CD4-positive, alpha-beta T cell treated with Interleukin-21 for 1 hour (primary cell): Measurements from ENCODE around the gene STAC2.

Source experiments
- DNase-seq: peaks from one replicate; pipeline ENCODE4 v3.0.0-alpha.2; 2020

The STAC2 gene

GRCh38 chr17:39209317-39210092 is 16.2 kb downstream of the STAC2 start:
- DNase-seq, result peak; percentile 76

DNA sequence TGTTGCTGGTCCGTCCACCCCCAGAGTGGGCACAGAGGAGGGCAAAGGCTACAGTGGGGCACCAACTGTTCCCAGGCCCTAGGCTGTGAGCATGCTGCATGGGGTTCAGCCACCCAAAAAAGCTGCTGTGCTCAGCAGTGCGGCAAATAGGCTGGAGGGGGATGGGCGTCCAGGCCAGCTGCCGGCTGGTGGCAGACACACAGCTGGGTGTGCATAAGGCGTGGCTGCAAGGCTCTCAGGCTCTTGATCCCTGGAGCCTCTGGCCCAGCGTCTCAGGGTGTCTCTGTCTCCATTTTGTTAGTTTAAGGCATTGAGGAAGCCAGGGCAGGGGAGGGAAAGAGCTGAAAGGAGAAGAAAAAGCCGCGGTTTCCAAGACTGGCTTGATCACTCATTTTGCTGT is 16.9 kb downstream of the STAC2 start:
- no peak for DNase-seq

- no peak for DNase-seq
These were observed 17.6 kb downstream of the STAC2 start for GRCh38 chr17:39208136-39208535.

DNA sequence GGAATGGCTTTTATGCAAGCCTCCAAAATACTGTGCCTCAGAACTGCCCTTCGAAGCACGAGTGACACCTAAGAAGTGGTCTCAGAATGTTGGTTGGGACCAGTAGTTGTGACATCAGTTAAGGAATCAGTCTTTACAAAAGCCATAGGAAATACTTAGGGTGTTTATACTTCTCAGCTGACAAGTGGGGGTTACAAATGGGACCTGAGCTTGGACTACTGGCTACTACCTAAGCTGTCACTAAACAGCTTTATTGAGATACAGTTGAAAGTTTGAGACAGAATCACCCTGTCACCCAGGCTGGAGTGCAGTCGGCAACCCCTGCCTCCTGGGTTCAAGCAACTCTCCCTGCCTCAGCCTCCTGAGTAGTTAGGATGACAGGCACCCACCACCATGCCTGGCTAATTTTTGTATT is 20.6 kb downstream of the STAC2 start:
- no peak for DNase-seq

GRCh38 chr17:39204245-39204644 is 21.5 kb downstream of the STAC2 start:
- no peak for DNase-seq

DNA sequence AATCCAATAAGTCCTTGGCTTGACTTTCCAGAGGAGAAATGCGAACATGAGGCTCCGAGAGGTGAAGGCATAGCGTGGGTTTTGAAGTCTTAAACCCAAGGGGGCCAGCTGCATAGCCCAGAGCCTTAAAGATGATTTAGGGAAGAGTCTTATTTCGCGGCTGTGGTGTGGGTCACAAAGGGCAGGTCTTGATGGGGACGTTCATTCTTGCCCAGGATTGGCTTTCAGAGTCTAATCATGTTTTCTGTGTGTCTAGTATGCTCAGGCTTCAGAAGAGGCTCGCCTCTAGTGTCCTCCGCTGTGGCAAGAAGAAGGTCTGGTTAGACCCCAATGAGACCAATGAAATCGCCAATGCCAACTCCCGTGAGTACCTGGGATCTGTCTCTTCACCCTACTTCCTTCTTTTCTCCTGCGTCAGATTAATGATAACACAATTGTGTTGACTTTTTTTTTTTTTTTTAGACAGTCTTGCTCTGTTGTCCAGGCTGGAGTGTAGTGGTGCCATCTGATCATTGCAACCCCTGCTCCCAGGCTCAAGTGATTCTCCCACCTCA is 24.7 kb downstream of the STAC2 start:
- no peak for DNase-seq

DNA sequence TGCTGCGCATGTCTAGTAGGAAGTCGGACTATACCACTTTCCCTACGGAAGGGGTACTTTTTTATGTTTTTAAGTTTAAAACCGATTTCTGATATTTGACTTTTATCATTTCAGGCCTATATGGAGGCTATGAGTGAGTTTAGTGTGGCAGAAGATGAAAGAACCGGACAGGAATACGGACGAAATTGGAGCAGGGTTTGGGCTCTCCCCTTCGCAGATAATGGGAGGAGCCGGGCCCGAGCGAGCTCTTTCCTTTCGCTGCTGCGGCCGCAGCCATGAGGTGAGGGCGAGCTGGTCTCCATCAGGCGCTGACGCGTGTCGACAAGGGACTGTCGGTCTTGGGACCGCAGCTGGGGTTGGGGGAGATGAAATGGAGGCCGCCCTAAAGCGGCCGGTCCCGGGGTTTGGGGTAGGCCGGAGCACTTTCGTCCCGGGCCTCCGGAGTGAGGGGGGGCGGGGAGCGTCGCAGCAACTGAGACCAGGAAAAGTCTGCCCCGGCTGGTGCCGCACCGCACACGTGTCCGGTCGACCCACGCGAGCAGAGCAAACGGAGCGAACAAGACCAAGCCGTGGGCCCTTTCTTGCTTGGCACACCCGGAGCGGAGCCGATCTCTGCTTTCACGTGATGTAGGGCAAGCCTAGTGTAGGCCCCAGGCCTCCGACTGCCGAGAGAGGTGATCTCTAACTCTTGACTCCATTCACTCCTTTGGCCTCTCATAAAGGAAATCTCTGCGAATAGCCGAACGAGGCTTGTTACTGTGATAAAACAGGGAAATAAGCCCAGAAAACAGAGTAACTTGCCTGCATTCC is 25.5 kb downstream of the STAC2 start, which contains the start of gene RPL19:
RPL19 (plus strand) TSS at position 214 of the 810 bp plus-strand sequence; CDS start at position 276, 62 bp downstream.
- DNase-seq, result no peak

GRCh38 chr17:39199820-39200069 is 26.0 kb downstream of the STAC2 start:
- peak; percentile 93 for DNase-seq

DNA sequence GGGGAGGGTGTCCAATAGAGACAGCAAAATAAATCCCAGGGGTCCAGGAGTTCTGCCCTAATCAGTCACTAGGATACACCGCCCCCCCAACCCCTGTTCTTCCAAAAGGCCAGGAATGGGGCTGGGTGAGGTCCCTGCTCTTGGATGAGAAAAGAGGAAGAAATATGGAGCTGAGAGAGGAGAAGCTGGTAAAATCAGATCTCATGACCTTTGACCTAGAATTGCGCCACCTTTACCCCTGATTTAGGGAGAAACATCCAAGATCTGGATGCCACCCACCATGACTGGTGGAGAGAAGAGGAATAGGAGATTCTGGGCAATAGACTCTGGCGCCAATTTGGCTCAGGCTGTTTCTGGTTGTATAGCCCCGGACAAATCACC is 27.6 kb downstream of the STAC2 start:
- no peak for DNase-seq

DNA sequence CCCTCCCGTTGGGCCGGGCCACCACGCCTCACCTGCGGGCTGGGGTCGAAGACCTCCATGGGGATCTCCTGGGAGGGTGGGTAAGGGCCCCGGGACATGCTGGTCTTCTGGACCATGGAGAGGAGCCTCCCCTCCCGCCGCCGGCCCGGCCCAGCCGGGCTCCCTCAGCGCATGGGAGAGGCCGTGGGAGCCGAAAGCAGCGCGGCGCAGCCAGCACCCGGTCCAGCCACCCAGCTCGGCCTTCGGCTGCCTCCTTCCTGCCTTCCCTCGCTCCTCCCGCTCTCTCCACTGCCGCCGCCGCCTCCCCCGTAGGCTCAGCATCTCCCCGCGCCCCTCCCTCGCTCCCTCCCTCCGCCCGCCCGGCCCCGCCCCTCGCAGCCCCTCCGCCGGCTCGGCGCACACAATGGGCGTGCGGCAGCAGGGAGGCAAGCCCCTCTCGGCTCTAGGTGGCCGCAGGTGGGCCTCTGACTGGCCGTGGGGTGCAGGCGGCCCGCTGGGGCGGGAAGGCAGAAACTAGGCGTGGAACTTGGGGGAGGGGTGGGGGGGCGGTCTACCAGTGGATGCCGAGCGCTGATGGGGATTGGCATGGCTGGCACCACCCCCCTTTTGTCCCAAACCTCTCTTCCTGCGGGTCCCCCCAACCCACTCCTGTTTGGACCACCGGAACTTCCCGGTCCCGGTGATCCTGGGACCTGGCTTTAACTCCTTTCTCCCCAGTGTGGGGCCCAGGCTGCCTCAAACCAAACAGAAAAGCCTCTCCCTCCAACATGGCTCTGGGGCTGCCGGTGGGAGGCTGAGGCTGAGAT is 28.2 kb downstream of the STAC2 start, which contains the start of gene CACNB1:
CACNB1 (minus strand) TSS at position 290 of the 806 bp plus-strand sequence; CDS start at position 116, 174 bp downstream.
- DNase-seq, result peak; percentile 72

DNA sequence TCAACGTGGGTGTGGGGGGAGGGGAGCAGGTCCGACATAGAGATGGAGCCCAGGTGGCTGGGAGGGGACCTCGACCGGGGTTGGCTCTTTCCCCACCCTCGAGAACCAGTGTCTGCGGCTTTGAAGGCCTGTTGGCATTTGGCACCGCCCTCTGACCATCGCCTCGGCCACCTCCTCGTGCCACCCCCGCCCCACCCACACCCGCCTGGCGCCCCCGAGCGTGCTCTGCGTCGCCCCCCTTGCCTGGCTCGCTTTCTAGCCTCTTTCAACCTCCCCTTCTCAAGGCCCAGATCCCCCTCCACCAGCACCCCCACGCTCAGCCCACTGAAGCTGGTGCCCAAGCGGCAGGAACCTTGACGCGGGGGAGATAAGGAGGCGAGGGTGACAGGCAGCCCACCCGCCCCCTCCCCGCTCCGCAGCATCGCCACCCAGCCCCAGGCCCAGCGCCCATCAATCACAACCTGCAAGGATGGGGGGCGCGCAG is 28.9 kb downstream of the STAC2 start:
- no peak for DNase-seq

DNA sequence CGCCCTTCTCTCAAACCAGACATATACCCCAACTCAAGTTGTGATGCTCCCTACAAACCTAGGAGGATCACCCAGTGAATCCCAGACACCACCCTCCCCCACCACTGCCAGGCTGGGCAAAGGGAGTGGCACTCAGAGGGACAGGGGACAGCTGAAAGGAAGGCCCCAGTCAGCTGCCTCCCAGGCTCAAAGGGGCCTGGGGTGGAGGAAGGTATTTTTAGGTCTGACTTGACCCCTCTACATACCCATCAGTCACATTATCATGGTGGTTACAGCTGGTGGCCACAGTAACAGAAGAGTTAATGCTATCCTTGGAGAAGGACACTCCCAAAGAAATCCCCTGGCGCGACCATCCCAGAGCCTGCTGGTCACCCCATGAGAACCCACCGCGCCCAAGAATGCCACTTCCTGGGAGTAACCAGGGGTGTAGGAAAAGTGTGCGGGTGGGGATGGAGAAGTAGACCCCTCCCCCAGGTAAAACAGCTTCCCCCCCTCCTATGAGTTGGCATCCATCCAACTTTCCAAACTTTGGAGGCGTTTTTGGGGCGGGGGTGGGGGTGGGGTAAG is 29.4 kb downstream of the STAC2 start:
- DNase-seq, result peak; percentile 21

GRCh38 chr17:39195568-39196160 is 30.1 kb downstream of the STAC2 start:
- peak; percentile 44 for DNase-seq

- DNase-seq, result no peak
These were observed 30.7 kb downstream of the STAC2 start for GRCh38 chr17:39194985-39195524.

DNA sequence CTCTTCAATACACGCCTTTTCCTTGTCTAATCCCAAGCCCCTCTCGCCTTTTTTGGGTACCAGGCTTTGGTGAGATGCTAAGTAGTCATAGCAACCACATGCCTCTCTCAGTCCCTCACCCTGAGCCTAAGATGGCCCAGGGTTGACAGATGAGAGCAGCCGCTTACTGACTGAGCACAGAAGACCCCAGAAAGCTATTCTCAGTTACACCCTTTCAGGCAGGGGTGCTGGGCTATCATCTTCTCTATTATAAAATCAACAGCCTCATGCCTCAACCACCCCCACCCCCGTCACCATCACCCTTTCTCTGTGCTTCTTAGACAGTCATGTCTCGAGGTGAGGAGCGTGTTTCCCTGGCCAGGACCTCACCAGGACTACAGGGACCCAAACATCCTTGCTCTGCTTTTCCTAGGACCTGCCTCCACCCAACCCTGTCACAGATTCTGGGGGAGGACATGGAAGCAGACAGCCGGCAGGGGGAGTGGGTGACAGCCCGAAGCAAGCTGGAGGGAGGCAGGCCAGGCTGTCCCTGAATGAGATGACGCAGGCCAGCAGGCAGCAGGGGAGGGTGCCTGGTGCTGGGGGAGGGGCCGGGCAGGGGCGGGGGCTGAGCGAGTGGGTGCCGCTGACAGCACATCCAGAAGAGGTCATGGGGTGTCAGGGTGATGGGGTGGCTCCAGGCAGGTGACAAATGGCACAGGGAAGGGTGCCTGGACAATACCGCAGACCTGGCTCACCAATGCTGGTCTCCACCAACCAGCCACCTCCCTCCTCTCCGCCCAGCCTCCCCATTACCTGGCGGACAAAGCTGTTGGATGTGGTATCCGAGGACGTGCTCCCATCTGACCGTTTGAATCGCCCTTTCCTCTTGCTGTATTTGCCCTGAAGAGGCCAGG is 31.4 kb downstream of the STAC2 start:
- DNase-seq, result no peak

GRCh38 chr17:39193346-39193745 is 32.4 kb downstream of the STAC2 start:
- DNase-seq, result no peak

GRCh38 chr17:39192901-39193300 is 32.8 kb downstream of the STAC2 start:
- DNase-seq, result no peak

GRCh38 chr17:39191750-39192510 is 33.8 kb downstream of the STAC2 start:
- DNase-seq, result no peak

DNA sequence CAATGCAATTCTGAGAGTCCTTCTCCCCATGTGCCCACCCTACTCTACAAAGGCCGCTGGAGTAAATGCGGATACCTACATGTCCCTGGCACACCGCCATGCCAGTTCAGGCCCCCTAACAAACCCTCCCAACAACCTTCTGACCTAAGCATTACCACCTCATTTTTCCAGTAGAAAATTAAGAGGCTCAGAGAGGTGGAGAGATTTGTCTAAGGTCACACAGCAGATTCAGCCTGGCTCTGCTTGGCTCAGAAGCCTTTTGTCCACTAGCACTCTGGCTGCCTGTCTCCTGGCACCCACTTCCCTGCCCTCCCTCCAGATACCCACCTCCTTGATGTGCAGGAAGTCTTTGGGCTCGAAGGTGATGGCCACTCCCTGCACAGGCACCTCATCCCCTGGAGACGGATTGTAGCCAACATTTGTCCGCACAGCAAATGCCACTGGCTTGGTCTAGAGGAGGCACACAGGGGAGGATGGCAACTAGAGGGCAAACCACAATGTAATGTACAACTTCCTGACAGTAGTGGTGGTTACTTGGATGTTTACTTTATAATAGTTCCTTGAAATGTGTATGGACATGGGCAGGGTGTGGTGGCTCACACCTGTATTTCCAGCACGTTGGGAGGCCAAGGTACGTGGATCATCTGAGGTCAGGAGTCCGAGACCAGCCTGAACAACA is 38.5 kb downstream of the STAC2 start:
- no peak for DNase-seq
